Measurements from ENCODE around the gene TMEM120B.

The TMEM120B gene

DNA sequence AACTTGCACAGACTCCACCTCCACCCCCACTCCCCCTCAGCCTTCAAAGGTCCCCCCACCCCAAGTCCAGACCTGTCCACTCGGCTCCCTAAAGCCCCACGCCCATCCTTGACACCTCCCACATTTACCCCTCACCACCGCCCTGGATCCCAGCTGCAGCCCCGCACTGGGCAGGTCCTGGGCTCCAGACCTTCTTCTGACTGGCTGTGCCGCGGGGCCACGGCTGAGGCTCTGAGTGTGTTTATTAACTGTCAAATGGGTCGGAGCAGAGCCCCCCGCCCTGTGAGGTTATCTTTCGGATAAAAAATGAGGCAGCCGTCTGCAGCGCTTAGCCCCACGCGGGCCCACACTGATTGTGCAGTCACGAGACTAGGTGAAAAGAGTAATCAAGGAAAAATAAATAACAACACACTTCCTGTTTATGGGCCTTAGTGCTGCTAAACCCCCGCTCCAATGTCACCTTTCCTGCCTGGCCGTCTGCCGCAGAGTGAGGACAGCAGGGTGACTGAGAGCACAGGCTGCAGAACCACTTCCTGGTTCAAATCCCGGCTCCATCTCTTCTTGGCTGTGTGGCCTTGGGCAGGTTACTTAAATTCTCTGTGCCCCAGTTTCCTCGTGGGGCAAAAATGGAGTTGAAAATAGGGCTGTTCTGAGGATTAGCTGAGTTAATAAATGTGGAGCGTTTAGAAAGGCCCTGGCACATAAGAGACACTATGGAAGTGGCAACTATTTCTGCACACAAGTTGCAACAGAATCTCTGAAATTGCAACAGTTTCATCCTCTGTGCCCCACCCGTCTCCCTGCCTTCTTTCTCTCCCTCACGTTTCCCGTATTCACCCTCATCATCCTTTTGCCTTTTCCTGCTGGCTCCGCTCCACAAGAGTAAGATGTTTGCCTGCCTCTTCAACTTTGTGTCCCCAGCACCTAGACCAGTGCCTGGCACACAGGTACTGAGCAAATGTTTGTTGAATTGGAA, 100.7 kb downstream of the TMEM120B start:
- Histone ChIP-seq H3K27ac (ENCODE audit: extremely low read depth, low read depth, low read length) (no peak overlapping the region), H3K36me3 (ENCODE audit: control insufficient read depth in 2 of 2, insufficient read depth in 1 of 2, low read length in 2 of 2) (peaks cover 25 to 88% of the 10 kb centered on the region in 2 experiments), H3K4me3 (ENCODE audit: low read depth, low read length) (no peak overlapping the region), H3K4me1 (ENCODE audit: control insufficient read depth, insufficient read depth, low read length) (peaks cover 5% of the 10 kb centered on the region; the same call in 1 of the 2 replicates), H3K9me3 (ENCODE audit: control insufficient read depth, insufficient read depth, low read depth, low read length) (no peaks in the 10 kb centered on the region)
- CTCF ChIA-PET, result interaction anchor here (1.1 to 15.1 kb wide), 6 partner anchors 7 to 75 kb away, joined by 4 to 393 read pairs (median 14); partner anchors contain the start of gene RHOF
- no peak for TF ChIP-seq ZNF473 (tag by site-specific recombination; IDR thresholded peaks at IDR 0.05)
- no peak for TF ChIP-seq ZNF221 (tag by site-specific recombination; IDR thresholded peaks at IDR 0.05; ENCODE audit: borderline replicate concordance)
- no peak for TF ChIP-seq ZNF658 (tag by site-specific recombination; IDR thresholded peaks at IDR 0.05)
- TF ChIP-seq SCRT2 (tag by site-specific recombination; IDR thresholded peaks at IDR 0.05), result no peak
- no peak for TF ChIP-seq ZNF530 (tag by site-specific recombination; IDR thresholded peaks at IDR 0.05; ENCODE audit: low read depth)
- TF ChIP-seq, protein P1, sequence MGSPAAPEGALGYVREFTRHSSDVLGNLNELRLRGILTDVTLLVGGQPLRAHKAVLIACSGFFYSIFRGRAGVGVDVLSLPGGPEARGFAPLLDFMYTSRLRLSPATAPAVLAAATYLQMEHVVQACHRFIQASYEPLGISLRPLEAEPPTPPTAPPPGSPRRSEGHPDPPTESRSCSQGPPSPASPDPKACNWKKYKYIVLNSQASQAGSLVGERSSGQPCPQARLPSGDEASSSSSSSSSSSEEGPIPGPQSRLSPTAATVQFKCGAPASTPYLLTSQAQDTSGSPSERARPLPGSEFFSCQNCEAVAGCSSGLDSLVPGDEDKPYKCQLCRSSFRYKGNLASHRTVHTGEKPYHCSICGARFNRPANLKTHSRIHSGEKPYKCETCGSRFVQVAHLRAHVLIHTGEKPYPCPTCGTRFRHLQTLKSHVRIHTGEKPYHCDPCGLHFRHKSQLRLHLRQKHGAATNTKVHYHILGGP (tag by site-specific recombination; IDR thresholded peaks at IDR 0.05), result no peak
- no peak for TF ChIP-seq ZNF239 (tag by site-specific recombination; IDR thresholded peaks at IDR 0.05)
- TF ChIP-seq, protein P2, sequence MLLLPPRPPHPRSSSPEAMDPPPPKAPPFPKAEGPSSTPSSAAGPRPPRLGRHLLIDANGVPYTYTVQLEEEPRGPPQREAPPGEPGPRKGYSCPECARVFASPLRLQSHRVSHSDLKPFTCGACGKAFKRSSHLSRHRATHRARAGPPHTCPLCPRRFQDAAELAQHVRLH (tag by site-specific recombination; IDR thresholded peaks at IDR 0.05), result no peak
- TF ChIP-seq, protein P3, sequence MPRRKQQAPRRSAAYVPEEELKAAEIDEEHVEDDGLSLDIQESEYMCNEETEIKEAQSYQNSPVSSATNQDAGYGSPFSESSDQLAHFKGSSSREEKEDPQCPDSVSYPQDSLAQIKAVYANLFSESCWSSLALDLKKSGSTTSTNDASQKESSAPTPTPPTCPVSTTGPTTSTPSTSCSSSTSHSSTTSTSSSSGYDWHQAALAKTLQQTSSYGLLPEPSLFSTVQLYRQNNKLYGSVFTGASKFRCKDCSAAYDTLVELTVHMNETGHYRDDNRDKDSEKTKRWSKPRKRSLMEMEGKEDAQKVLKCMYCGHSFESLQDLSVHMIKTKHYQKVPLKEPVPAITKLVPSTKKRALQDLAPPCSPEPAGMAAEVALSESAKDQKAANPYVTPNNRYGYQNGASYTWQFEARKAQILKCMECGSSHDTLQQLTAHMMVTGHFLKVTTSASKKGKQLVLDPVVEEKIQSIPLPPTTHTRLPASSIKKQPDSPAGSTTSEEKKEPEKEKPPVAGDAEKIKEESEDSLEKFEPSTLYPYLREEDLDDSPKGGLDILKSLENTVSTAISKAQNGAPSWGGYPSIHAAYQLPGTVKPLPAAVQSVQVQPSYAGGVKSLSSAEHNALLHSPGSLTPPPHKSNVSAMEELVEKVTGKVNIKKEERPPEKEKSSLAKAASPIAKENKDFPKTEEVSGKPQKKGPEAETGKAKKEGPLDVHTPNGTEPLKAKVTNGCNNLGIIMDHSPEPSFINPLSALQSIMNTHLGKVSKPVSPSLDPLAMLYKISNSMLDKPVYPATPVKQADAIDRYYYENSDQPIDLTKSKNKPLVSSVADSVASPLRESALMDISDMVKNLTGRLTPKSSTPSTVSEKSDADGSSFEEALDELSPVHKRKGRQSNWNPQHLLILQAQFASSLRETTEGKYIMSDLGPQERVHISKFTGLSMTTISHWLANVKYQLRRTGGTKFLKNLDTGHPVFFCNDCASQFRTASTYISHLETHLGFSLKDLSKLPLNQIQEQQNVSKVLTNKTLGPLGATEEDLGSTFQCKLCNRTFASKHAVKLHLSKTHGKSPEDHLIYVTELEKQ (tag by site-specific recombination; IDR thresholded peaks at IDR 0.05; ENCODE audit: borderline replicate concordance), result no peak
- no peak for TF ChIP-seq ZNF558 (tag by site-specific recombination; IDR thresholded peaks at IDR 0.05)
- no peak for TF ChIP-seq ZNF670 (tag by site-specific recombination; IDR thresholded peaks at IDR 0.05; ENCODE audit: low read depth)
- TF ChIP-seq ZFP69B (tag by site-specific recombination; IDR thresholded peaks at IDR 0.05), result no peak
- TF ChIP-seq IKZF3 (tag by site-specific recombination; IDR thresholded peaks at IDR 0.05), result no peak
- no peak for TF ChIP-seq ZNF664 (tag by site-specific recombination; IDR thresholded peaks at IDR 0.05)
- no peak for TF ChIP-seq ZNF394 (tag by site-specific recombination; IDR thresholded peaks at IDR 0.05; ENCODE audit: borderline replicate concordance)
- no peak for TF ChIP-seq ZNF157 (tag by site-specific recombination; IDR thresholded peaks at IDR 0.05)
- TF ChIP-seq ZNF521 (tag by site-specific recombination; IDR thresholded peaks at IDR 0.05), result no peak
- TF ChIP-seq ZNF654 (tag by site-specific recombination; IDR thresholded peaks at IDR 0.05; ENCODE audit: low read depth), result no peak
- no peak for TF ChIP-seq ZNF426 (tag by site-specific recombination; IDR thresholded peaks at IDR 0.05)
- POLR2A ChIA-PET, result interaction anchor here (7.5 kb wide), 1 partner anchor 17 kb away, joined by 165 read pairs; the partner anchor contains the start of gene RHOF

DNA sequence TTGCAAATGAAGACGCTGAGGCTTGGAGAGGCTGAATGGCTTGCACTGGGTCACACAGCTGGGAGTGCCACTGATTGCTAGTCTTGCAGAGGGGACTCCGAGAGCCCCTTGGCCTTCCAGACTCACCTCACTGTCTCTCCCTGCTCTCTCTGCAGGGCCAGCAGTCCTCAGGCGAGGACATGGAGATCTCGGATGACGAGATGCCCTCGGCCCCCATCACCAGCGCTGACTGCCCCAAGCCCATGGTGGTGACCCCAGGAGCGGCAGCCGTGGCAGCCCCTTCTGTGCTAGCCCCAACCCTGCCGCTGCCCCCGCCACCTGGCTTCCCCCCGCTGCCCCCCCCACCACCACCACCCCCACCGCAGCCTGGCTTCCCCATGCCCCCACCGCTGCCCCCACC, 101.4 kb downstream of the TMEM120B start:
- Histone ChIP-seq H3K27ac (ENCODE audit: extremely low read depth, low read depth, low read length) (no peak overlapping the region), H3K4me3 (ENCODE audit: low read depth, low read length) (no peak overlapping the region), H3K9me3 (ENCODE audit: control insufficient read depth, insufficient read depth, low read depth, low read length) (no peaks in the 10 kb centered on the region), H3K4me1 (ENCODE audit: control insufficient read depth, insufficient read depth, low read length) (peaks cover 5% of the 10 kb centered on the region; the same call in 1 of the 2 replicates), H3K36me3 (ENCODE audit: control insufficient read depth in 2 of 2, insufficient read depth in 1 of 2, low read length in 2 of 2) (peaks cover 22 to 81% of the 10 kb centered on the region in 2 experiments)
- ChIA-PET POLR2A (no interaction called here), CTCF (interaction anchor here (1.3 to 15.1 kb wide), 2 partner anchors 19 to 74 kb away, joined by 6 to 393 read pairs; partner anchors contain the start of gene RHOF)
- TF ChIP-seq ZNF571 (tag by site-specific recombination; IDR thresholded peaks at IDR 0.05), result no peak
- TF ChIP-seq ZNF311 (tag by site-specific recombination; IDR thresholded peaks at IDR 0.05; ENCODE audit: borderline replicate concordance), result no peak
- no peak for TF ChIP-seq MYNN (tag by site-specific recombination; IDR thresholded peaks at IDR 0.05; ENCODE audit: borderline replicate concordance)
- TF ChIP-seq SCRT2 (tag by site-specific recombination; IDR thresholded peaks at IDR 0.05), result no peak
- no peak for TF ChIP-seq ZBTB1 (tag by site-specific recombination; IDR thresholded peaks at IDR 0.05)
- no peak for TF ChIP-seq ZEB2 (tag by site-specific recombination; IDR thresholded peaks at IDR 0.05)
- TF ChIP-seq SETDB1 (IDR thresholded peaks at IDR 0.05; ENCODE audit: insufficient read length, low read length), result no peak
- no peak for TF ChIP-seq ZNF670 (tag by site-specific recombination; IDR thresholded peaks at IDR 0.05; ENCODE audit: low read depth)
- TF ChIP-seq FEZF1 (tag by site-specific recombination; IDR thresholded peaks at IDR 0.05), result no peak
- TF ChIP-seq, protein P4, sequence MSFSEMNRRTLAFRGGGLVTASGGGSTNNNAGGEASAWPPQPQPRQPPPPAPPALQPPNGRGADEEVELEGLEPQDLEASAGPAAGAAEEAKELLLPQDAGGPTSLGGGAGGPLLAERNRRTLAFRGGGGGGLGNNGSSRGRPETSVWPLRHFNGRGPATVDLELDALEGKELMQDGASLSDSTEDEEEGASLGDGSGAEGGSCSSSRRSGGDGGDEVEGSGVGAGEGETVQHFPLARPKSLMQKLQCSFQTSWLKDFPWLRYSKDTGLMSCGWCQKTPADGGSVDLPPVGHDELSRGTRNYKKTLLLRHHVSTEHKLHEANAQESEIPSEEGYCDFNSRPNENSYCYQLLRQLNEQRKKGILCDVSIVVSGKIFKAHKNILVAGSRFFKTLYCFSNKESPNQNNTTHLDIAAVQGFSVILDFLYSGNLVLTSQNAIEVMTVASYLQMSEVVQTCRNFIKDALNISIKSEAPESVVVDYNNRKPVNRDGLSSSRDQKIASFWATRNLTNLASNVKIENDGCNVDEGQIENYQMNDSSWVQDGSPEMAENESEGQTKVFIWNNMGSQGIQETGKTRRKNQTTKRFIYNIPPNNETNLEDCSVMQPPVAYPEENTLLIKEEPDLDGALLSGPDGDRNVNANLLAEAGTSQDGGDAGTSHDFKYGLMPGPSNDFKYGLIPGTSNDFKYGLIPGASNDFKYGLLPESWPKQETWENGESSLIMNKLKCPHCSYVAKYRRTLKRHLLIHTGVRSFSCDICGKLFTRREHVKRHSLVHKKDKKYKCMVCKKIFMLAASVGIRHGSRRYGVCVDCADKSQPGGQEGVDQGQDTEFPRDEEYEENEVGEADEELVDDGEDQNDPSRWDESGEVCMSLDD (tag by site-specific recombination; IDR thresholded peaks at IDR 0.05), result no peak

Measured in HEK293 (cell line).